ENCODE results near the gene NUP58.

The NUP58 gene

GRCh38 chr13:25377244-25377962 is 76.0 kb downstream of the NUP58 start:
- no peak for DNase-seq (ENCODE audit: low read depth in 2 of 2)

GRCh38 chr13:25378528-25378927 is 77.1 kb downstream of the NUP58 start:
- DNase-seq (ENCODE audit: low read depth in 2 of 2), result no peak

- no peak for DNase-seq (ENCODE audit: low read depth in 2 of 2)
These were observed 77.6 kb downstream of the NUP58 start for GRCh38 chr13:25379011-25379410.

- DNase-seq (ENCODE audit: low read depth in 2 of 2), result no peak
These were observed 78.7 kb downstream of the NUP58 start for GRCh38 chr13:25380082-25380481.

DNA sequence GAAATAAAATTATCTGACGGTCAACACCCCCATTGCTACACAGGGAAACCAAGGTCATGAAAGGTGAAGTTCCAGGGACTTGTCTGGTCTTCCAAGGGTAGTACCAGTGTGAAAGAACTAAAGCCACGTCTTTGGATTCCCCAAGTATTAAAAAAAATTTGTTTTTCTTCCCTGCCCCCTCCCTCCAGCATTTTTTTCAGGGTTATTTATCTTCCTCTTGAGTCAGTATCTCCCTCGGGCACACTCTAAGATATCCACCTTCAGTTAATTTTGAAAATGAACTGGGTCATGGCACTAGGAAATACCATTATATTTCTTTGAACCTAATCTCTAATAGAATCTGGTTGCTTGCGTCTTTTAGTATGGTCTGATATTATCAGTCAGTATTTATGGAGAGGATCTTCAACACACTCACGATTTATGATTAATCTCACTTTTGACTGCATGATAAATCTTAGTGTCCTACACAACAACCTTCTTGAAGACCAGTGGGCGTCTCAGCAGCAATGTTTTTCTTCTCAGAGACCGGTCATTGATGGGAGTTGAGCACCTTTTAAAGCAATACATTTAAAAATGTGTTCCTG is 79.4 kb downstream of the NUP58 start:
- no peak for DNase-seq (ENCODE audit: low read depth in 2 of 2)

DNA sequence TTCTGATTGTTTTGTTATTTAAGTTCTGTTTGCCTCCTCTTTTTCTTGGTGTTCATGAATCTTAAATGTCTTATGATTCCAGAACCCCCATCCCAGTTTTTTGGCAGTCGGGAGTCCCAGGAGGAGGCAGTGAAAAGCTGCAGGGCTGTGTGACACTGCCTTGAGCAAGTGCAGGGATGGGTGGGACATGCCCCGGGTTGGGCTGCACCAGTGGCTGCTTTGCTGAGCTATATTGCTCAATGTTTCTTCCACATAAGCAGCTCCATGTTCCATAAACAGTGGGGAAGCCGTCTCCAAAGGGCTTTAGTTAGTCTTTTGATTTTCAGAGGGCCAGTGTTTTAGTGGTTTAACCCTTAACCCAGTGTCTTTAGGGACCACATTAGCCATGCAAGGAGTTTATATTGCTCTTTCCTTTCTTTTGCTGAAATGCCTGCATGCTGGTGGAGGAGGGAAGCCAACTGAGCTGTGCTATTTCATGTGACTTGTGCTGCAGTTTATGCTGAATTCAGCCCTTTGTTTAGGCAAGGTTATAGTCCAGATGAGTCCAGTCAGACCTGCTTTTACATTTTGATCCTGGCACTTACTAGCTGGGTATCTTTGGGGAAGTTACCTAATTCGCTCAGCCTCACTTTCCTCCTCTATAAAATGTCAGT is 83.5 kb downstream of the NUP58 start:
- no peak for DNase-seq (ENCODE audit: low read depth in 2 of 2)

DNA sequence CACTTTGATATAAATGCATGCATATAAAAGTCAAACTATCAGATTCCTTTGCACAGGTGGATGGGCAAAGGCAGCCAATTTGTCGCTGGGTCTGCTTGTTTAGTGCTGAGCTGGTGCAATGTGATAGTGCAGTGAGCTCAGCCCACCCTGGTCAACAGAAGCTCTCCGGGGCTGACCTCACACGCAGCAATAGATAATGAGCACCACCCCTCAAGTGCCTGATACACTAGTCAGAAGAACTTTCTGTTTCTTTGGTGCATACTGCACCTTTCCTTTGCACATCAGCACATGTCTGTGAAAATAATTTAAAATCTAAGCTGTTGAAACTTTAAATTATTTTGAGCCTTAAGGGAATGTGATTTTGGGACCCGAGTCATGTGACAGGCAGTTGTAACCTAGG is 90.5 kb downstream of the NUP58 start:
- DNase-seq (ENCODE audit: low read depth in 2 of 2), result no peak

All from stimulated activated CD4-positive, alpha-beta T cell treated with anti-CD3 and anti-CD28 coated beads, Interleukin-12 subunit alpha, Interleukin-12 subunit beta, amount 100 ng/mL, for 24 hours (primary cell).